ENCODE data around the gene AGPAT2. TPM values are rescaled to one million over a fixed set of nuclear protein-coding genes. Genes with fewer than 3 reads are reported as not detected.

AGPAT2 gene
- total RNA-seq, 4 donors from 2014 or later = 19.0 to 77.4 (median 36.0) TPM

DNA sequence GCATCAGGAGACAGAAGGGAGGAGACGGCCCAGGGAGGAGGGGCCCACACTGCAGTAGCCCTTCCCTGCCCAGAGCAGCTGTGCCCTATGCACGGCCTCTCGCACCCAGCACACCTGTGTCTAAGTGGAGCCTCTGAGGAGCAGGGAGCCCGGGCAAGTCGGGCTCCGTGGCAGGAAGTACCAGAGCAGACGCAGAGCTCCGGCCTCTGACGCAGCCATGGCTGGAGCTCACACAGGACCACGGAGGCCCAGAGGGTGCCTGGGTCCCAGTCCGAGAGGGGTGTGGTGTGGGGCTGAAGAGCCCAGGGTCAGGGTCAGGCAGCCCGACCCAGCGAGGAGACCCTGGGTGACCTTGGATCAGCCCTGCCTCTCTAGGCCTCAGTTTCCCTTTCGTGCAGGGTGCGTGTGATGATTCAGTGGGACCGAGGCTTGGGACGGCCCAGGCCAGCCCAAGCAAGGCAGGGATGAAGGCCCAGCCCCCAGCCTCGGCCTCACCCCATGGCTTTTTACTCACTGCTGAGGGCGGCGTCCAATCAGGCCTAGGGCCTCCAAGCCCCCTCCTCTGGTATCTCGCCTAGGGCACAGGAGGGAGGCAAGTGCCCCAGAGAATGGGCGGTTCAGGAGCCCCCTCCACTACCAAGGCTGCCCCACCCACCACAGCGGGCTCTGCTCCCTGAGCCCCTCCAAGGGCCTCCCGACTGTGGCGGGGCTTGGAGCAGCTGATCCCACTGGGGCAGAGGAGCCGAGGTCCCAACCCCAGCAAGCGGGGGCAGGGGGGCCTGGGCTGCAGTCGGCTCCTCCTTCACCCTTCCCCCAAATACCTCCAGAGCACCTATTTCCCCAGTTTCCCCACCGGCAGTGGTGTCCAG is 4.3 kb upstream of the AGPAT2 start:
- Histone ChIP-seq H3K4me3 (no peak overlapping the region), H3K27ac (peak overlapping the region; percentile 88 to 96 (median 94)), H3K9me3 (no peaks in the 10 kb centered on the region), H3K36me3 (no peaks in the 10 kb centered on the region), H3K27me3 (peaks cover 0 to 11% (median 2%) of the 10 kb centered on the region in 3 donors), H3K4me1 (peaks cover 28 to 38% of the 10 kb centered on the region in 2 donors)
- TF ChIP-seq, protein P1, sequence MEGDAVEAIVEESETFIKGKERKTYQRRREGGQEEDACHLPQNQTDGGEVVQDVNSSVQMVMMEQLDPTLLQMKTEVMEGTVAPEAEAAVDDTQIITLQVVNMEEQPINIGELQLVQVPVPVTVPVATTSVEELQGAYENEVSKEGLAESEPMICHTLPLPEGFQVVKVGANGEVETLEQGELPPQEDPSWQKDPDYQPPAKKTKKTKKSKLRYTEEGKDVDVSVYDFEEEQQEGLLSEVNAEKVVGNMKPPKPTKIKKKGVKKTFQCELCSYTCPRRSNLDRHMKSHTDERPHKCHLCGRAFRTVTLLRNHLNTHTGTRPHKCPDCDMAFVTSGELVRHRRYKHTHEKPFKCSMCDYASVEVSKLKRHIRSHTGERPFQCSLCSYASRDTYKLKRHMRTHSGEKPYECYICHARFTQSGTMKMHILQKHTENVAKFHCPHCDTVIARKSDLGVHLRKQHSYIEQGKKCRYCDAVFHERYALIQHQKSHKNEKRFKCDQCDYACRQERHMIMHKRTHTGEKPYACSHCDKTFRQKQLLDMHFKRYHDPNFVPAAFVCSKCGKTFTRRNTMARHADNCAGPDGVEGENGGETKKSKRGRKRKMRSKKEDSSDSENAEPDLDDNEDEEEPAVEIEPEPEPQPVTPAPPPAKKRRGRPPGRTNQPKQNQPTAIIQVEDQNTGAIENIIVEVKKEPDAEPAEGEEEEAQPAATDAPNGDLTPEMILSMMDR (IDR thresholded peaks at IDR 0.05 in 4 of 5, conservative IDR thresholded peaks at IDR 0.05 in 1 of 5) = no peak
- TF ChIP-seq POLR2A (IDR thresholded peaks at IDR 0.05) = peak; percentile 21 to 48
- intact Hi-C loops (cut with DNase I; ENCODE audit: low total_unique reads) (loop anchor here (2.0 to 5.0 kb wide), 4 partner anchors 49 to 735 kb away; partner anchors contain the start of gene NOTCH1), in situ Hi-C loops (cut with MboI; ENCODE audit: low sequenced_read_pairs in 4 of 4) (no loop called here)
- DNase-seq (no peak), ATAC-seq (no peak)

DNA sequence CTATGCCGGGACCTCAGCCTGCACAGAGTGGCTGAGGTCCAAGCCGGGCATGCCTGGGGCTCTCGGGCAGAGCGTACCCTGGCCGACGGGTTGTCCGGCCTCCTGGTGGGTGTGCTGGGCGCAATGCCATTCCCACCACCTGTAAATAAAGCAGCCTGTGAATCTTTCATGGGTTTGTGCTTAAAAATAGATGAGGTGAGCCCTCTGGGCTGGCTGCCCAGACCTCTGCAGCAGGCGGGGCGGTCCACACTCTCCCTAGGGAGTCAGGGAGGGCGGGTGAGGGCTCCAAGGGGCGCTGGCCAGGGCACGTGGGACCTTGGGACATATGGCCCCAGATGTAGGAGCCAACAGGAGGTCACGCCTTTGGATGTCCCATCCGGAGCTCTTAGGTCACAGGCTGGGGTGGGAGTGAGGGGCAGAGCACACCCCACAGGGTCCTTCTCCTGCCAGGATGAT is 3.6 kb upstream of the AGPAT2 start:
- Histone ChIP-seq H3K9me3 (no peaks in the 10 kb centered on the region), H3K27me3 (peaks cover 0 to 4% (median 0%) of the 10 kb centered on the region in 3 donors), H3K4me3 (no peak overlapping the region), H3K36me3 (no peaks in the 10 kb centered on the region), H3K27ac (peak overlapping the region; percentile 88 to 96 (median 94)), H3K4me1 (peaks cover 32 to 45% of the 10 kb centered on the region in 2 donors)
- in situ Hi-C loops (cut with MboI; ENCODE audit: low sequenced_read_pairs in 4 of 4) = no loop called here
- no peak for TF ChIP-seq POLR2A (IDR thresholded peaks at IDR 0.05)
- TF ChIP-seq, protein P1 (IDR thresholded peaks at IDR 0.05 in 4 of 5, conservative IDR thresholded peaks at IDR 0.05 in 1 of 5) = no peak
- DNase-seq (peak; percentile 64 to 91), ATAC-seq (peak; percentile 41 to 45)
- intact Hi-C loops (cut with DNase I; ENCODE audit: low total_unique reads) = loop anchor here (2.0 to 5.0 kb wide), 3 partner anchors 49 to 734 kb away; partner anchors contain the start of gene NOTCH1

DNA sequence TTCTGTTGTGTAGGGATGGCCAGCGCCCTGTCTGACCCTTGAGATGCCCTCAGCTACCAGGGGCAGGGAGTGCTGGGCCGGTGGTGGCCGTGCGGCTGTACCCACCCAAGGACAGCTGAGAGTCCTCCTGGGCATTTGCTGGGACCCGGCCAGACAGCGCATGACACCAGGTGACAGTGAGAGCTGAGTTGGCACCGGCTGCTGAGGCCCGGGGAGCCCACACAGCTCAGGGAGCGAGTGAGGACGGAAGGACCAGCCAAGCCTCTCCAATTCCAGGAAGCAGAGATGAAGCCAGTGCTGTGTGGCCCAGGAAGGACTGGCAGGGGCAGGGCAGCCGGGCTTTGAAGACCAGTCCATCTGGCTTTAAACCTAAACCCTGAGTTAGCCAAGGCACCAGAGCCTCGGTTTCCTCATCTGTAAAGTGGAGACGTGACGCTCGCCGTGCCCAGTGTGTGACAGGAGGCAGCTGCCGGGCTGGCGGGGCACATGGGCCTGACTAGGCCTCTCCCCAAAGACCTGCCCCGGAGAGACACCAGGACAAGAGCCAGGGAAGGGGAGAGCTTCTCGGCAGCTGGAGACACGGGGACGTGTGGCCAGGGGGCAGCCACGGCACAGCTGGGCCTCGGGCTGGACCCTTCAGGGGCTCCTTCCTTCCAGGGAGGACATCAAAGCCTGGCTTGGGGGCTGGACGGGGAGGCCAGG is 3.0 kb upstream of the AGPAT2 start:
- Histone ChIP-seq H3K4me1 (peaks cover 38 to 51% of the 10 kb centered on the region in 2 donors), H3K27me3 (no peaks in the 10 kb centered on the region), H3K36me3 (no peaks in the 10 kb centered on the region), H3K27ac (peak overlapping the region; percentile 88 to 96 (median 94)), H3K4me3 (no peak overlapping the region), H3K9me3 (no peaks in the 10 kb centered on the region)
- peak; percentile 48 to 62 for TF ChIP-seq POLR2A (IDR thresholded peaks at IDR 0.05)
- TF ChIP-seq, protein P1 (IDR thresholded peaks at IDR 0.05 in 4 of 5, conservative IDR thresholded peaks at IDR 0.05 in 1 of 5) = no peak
- ATAC-seq (peak; percentile 37 to 40), DNase-seq (peak; percentile 76 to 96)
- in situ Hi-C loops (cut with MboI; ENCODE audit: low sequenced_read_pairs in 4 of 4) = no loop called here
- intact Hi-C loops (cut with DNase I; ENCODE audit: low total_unique reads) = loop anchor here (2.0 to 5.0 kb wide), 3 partner anchors 48 to 733 kb away; partner anchors contain the start of gene NOTCH1

DNA sequence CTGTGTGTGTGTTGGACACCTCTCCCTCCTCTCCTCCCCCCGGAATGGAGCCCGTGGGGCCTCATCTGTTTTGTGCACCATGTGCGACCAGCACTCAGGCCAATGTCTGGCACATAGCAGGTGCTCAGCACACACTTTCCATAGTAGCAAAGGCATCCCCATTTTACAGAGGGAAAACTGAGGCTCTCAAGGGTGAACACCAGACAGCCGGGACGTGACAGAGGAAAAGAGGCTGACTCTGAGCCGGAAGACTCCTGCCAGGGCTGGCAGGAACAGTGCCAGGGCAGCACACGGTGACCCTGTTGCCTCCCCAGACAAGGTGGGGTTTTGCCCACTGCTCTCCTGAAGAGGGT is 1.8 kb upstream of the AGPAT2 start:
- no peak for DNase-seq
- TF ChIP-seq POLR2A (IDR thresholded peaks at IDR 0.05) = no peak
- TF ChIP-seq, protein P1 (IDR thresholded peaks at IDR 0.05 in 4 of 5, conservative IDR thresholded peaks at IDR 0.05 in 1 of 5) = no peak
- no peaks in the 10 kb centered on the region for H3K36me3 ChIP-seq
- no peak overlapping the region for H3K4me3 ChIP-seq
- no peak for ATAC-seq
- intact Hi-C loops (cut with DNase I; ENCODE audit: low total_unique reads) = loop anchor here (5.0 kb wide), 1 partner anchor 253 kb away; the partner anchor contains the start of gene FBXW5
- no peaks in the 10 kb centered on the region for H3K27me3 ChIP-seq
- in situ Hi-C loops (cut with MboI; ENCODE audit: low sequenced_read_pairs in 4 of 4) = no loop called here
- H3K9me3 ChIP-seq = no peaks in the 10 kb centered on the region
- peak overlapping the region; percentile 88 to 96 (median 94) for H3K27ac ChIP-seq
- peaks cover 39 to 54% of the 10 kb centered on the region in 2 donors for H3K4me1 ChIP-seq
